ENCODE results near the gene NLGN1.
A peak's percentile ranks its signal among the peaks of the same experiment; 100 is the strongest.

NLGN1 gene

DNA sequence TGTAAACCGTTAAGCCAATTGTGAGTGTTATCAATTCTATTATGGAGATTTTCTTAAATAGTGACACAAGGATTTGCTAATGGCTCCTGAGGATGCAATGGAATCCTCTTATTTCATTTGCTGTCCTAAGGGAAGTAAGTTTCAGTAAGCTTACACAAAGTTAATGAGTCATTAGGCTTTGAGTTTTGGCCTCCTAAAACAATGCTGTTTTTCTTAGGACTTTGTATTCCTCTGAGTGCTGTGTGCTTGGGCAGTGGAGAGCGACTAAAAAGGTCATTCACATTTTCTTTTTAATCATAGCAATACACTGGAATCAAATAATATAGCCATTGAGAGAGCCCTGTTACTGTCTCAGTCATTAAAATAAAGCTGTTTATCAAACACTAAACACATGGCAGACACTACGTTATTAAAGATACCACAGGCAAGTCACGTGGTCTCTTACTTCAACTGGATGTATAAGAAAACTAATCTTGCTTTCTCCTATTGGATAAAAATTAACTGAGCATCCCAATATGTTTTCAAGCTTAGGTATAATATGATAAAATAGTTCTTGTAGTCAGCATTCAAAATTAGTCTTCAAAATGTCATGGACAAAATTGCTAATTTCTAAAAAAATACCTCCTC is 290.8 kb downstream of the NLGN1 start:
- TF ChIP-seq ZFP3 (CRISPR knock-in tag; IDR thresholded peaks at IDR 0.05), result no peak
- TF ChIP-seq GLIS3 (CRISPR knock-in tag; IDR thresholded peaks at IDR 0.05), result no peak
- no peak for TF ChIP-seq ZNF70 (CRISPR knock-in tag; IDR thresholded peaks at IDR 0.05)
- ATAC-seq, result no peak

DNA sequence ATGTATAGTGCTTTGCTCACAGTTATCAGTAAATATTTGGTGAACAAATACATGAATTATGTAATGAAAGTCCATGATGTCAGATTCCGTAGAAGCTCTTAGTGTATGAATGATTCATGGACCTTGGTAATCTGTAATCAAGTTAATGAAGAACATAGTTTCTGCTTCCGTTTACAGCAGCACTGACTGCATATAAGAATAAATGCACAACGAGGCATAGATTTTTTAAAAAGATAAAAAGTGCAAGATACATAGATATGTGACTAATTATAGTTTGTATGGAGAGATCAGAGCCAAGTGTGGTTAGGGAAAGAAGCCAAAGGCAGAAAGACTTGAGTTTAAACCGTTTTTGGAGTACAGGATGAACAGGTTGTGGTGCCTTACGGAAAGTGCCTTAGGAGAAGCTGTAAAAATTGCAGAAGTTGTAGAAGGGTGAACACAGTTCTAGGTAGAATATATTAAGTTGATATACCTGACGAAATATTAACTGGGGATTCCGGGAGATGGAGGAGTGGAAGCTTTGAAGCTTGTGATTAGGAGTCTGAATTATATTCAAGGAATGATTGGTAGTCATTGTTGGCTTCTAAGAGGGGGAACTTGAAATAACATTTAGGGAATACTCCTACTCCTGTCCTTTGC is 293.1 kb downstream of the NLGN1 start:
- peak; percentile 72 for ATAC-seq
- TF ChIP-seq, protein P1, sequence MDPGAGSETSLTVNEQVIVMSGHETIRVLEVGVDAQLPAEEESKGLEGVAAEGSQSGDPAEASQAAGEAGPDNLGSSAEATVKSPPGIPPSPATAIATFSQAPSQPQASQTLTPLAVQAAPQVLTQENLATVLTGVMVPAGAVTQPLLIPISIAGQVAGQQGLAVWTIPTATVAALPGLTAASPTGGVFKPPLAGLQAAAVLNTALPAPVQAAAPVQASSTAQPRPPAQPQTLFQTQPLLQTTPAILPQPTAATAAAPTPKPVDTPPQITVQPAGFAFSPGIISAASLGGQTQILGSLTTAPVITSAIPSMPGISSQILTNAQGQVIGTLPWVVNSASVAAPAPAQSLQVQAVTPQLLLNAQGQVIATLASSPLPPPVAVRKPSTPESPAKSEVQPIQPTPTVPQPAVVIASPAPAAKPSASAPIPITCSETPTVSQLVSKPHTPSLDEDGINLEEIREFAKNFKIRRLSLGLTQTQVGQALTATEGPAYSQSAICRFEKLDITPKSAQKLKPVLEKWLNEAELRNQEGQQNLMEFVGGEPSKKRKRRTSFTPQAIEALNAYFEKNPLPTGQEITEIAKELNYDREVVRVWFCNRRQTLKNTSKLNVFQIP (CRISPR knock-in tag; IDR thresholded peaks at IDR 0.05; ENCODE audit: borderline replicate concordance, low read depth), result no peak
- no peak for TF ChIP-seq GLIS3 (CRISPR knock-in tag; IDR thresholded peaks at IDR 0.05)
- TF ChIP-seq, protein P2, sequence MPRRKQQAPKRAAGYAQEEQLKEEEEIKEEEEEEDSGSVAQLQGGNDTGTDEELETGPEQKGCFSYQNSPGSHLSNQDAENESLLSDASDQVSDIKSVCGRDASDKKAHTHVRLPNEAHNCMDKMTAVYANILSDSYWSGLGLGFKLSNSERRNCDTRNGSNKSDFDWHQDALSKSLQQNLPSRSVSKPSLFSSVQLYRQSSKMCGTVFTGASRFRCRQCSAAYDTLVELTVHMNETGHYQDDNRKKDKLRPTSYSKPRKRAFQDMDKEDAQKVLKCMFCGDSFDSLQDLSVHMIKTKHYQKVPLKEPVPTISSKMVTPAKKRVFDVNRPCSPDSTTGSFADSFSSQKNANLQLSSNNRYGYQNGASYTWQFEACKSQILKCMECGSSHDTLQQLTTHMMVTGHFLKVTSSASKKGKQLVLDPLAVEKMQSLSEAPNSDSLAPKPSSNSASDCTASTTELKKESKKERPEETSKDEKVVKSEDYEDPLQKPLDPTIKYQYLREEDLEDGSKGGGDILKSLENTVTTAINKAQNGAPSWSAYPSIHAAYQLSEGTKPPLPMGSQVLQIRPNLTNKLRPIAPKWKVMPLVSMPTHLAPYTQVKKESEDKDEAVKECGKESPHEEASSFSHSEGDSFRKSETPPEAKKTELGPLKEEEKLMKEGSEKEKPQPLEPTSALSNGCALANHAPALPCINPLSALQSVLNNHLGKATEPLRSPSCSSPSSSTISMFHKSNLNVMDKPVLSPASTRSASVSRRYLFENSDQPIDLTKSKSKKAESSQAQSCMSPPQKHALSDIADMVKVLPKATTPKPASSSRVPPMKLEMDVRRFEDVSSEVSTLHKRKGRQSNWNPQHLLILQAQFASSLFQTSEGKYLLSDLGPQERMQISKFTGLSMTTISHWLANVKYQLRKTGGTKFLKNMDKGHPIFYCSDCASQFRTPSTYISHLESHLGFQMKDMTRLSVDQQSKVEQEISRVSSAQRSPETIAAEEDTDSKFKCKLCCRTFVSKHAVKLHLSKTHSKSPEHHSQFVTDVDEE (CRISPR knock-in tag; IDR thresholded peaks at IDR 0.05), result no peak
- TF ChIP-seq TOX (CRISPR knock-in tag; IDR thresholded peaks at IDR 0.05; ENCODE audit: borderline replicate concordance), result no peak
- TF ChIP-seq, protein P3, sequence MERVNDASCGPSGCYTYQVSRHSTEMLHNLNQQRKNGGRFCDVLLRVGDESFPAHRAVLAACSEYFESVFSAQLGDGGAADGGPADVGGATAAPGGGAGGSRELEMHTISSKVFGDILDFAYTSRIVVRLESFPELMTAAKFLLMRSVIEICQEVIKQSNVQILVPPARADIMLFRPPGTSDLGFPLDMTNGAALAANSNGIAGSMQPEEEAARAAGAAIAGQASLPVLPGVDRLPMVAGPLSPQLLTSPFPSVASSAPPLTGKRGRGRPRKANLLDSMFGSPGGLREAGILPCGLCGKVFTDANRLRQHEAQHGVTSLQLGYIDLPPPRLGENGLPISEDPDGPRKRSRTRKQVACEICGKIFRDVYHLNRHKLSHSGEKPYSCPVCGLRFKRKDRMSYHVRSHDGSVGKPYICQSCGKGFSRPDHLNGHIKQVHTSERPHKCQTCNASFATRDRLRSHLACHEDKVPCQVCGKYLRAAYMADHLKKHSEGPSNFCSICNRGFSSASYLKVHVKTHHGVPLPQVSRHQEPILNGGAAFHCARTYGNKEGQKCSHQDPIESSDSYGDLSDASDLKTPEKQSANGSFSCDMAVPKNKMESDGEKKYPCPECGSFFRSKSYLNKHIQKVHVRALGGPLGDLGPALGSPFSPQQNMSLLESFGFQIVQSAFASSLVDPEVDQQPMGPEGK (CRISPR knock-in tag; IDR thresholded peaks at IDR 0.05; ENCODE audit: borderline replicate concordance), result no peak
- peak; percentile 55 for TF ChIP-seq ISL1 (CRISPR knock-in tag; IDR thresholded peaks at IDR 0.05)
- TF ChIP-seq BACH2 (CRISPR knock-in tag; IDR thresholded peaks at IDR 0.05; ENCODE audit: borderline replicate concordance), result no peak
- no peak for TF ChIP-seq SNAI2 (CRISPR knock-in tag; IDR thresholded peaks at IDR 0.05)
- TF ChIP-seq ZNF70 (CRISPR knock-in tag; IDR thresholded peaks at IDR 0.05), result no peak

DNA sequence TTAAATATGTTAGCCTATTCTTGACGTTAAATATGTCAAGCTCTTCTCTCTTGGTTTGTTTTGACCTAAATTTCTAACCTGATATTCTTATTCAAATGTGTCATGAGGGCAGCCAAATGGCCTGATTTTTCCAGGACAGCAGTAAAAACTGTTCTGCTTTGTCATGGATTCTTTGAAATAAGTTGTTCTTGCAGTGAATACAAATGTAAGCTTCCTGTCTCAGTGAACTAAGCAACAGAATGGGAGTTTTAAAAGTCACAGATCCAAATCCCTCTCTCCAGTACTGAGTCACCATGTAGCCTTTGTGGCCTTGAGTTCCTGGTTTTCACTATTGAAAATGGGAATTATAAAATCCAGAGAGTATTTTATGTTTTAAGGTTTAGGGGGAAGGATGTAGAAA is 301.8 kb downstream of the NLGN1 start:
- ATAC-seq, result no peak

More for the DNA sequence above, 301.8 kb downstream of the NLGN1 start:
- TF ChIP-seq TOX (CRISPR knock-in tag; IDR thresholded peaks at IDR 0.05; ENCODE audit: borderline replicate concordance) (no peak), TCF4 (CRISPR knock-in tag; IDR thresholded peaks at IDR 0.05; ENCODE audit: borderline replicate concordance) (no peak), CSDC2 (CRISPR knock-in tag; IDR thresholded peaks at IDR 0.05) (no peak), ZFP3 (CRISPR knock-in tag; IDR thresholded peaks at IDR 0.05) (no peak), ESRRG (CRISPR knock-in tag; IDR thresholded peaks at IDR 0.05) (no peak), ISL1 (CRISPR knock-in tag; IDR thresholded peaks at IDR 0.05) (no peak)
- TF ChIP-seq, protein P4, sequence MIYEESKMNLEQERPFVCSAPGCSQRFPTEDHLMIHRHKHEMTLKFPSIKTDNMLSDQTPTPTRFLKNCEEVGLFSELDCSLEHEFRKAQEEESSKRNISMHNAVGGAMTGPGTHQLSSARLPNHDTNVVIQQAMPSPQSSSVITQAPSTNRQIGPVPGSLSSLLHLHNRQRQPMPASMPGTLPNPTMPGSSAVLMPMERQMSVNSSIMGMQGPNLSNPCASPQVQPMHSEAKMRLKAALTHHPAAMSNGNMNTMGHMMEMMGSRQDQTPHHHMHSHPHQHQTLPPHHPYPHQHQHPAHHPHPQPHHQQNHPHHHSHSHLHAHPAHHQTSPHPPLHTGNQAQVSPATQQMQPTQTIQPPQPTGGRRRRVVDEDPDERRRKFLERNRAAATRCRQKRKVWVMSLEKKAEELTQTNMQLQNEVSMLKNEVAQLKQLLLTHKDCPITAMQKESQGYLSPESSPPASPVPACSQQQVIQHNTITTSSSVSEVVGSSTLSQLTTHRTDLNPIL (CRISPR knock-in tag; IDR thresholded peaks at IDR 0.05; ENCODE audit: low read depth), result no peak
- TF ChIP-seq, protein P3 (CRISPR knock-in tag; IDR thresholded peaks at IDR 0.05; ENCODE audit: borderline replicate concordance), result no peak
- TF ChIP-seq, protein P5, sequence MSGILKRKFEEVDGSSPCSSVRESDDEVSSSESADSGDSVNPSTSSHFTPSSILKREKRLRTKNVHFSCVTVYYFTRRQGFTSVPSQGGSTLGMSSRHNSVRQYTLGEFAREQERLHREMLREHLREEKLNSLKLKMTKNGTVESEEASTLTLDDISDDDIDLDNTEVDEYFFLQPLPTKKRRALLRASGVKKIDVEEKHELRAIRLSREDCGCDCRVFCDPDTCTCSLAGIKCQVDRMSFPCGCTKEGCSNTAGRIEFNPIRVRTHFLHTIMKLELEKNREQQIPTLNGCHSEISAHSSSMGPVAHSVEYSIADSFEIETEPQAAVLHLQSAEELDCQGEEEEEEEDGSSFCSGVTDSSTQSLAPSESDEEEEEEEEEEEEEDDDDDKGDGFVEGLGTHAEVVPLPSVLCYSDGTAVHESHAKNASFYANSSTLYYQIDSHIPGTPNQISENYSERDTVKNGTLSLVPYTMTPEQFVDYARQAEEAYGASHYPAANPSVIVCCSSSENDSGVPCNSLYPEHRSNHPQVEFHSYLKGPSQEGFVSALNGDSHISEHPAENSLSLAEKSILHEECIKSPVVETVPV (CRISPR knock-in tag; IDR thresholded peaks at IDR 0.05), result no peak

Data from SK-N-SH treated with all-trans-retinoic acid at 6 μM for 48 hours (cell line).